MCF 10A (cell line): ENCODE data around the gene DLG2. TPM values are rescaled to one million over a fixed set of nuclear protein-coding genes. Genes with fewer than 3 reads are reported as not detected.

Experiments
- BruUV-seq: library from RNA; stranded (reverse); fragments of 400-500 nt; replicated peaks from 2 replicates; lab custom pipeline; 2021; lab: Mats Ljungman, UMichigan
- CTCF ChIA-PET: fragments of 300-600 bp; sonication (Branson Sonifier 250); formaldehyde crosslinking; extraction: SDS; loops from one replicate; lab custom pipeline; 2021; ENCODE audit warnings: antibody characterized with exemption, inconsistent platforms; lab: Yijun Ruan, JAX
- POLR2A ChIA-PET: fragments of 300-600, 350-650 bp; sonication (Branson Sonifier 250); formaldehyde crosslinking; extraction: SDS; loops from one replicate; lab custom pipeline; 2020; ENCODE audit warnings: antibody characterized with exemption, inconsistent platforms; lab: Yijun Ruan, JAX
- DNase-seq: peaks from one replicate; pipeline ENCODE4 v3.0.0-alpha.2; 2018; ENCODE audit not compliant: unreplicated experiment
- H3K27ac Mint-ChIP-seq: one replicate; pipeline ENCODE4 v1.8.0; 2022; ENCODE audit warnings: mild to moderate bottlenecking, low read depth, mixed read lengths; ENCODE audit not compliant: unreplicated experiment
- H3K27me3 Mint-ChIP-seq: one replicate; pipeline ENCODE4 v1.8.0; 2022; ENCODE audit warnings: mixed read lengths; ENCODE audit not compliant: insufficient read depth, unreplicated experiment
- H3K36me3 Mint-ChIP-seq: one replicate; pipeline ENCODE4 v1.8.0; 2022; ENCODE audit warnings: mild to moderate bottlenecking, moderate library complexity, mixed read lengths; ENCODE audit not compliant: insufficient read depth, unreplicated experiment
- H3K4me1 Mint-ChIP-seq: one replicate; pipeline ENCODE4 v1.8.0; 2022; ENCODE audit warnings: mixed read lengths; ENCODE audit not compliant: insufficient read depth, unreplicated experiment
- H3K4me3 Mint-ChIP-seq: one replicate; pipeline ENCODE4 v1.8.0; 2022; ENCODE audit warnings: mild to moderate bottlenecking, moderate library complexity, mixed read lengths; ENCODE audit not compliant: unreplicated experiment
- H3K9me3 Mint-ChIP-seq: one replicate; pipeline ENCODE4 v1.8.0; 2022; ENCODE audit warnings: mixed read lengths; ENCODE audit not compliant: unreplicated experiment
- CTCF ChIP-seq: fragments of 200-600 bp; IDR thresholded peaks from one replicate; pipeline ENCODE4 v1.8.0; 2022; ENCODE audit warnings: antibody characterized with exemption, mild to moderate bottlenecking; ENCODE audit not compliant: unreplicated experiment
- intact Hi-C: fragments of 100-400 bp; cut with micrococcal nuclease; formaldehyde crosslinking; loops from 2 replicates; pipeline ENCODE4 v1.14.1; 2022
- total RNA-seq: library from RNA; stranded (reverse); gene quantifications from 2 replicates; pipeline ENCODE4 v1.2.3, GENCODE V29; 2022

The DLG2 gene
- total RNA-seq, 1 experiment from 2014 or later = 0.26 TPM

- DNase-seq = no peak
- no peak overlapping the region for H3K4me3 Mint-ChIP-seq
- no peak overlapping the region for H3K27ac Mint-ChIP-seq
- CTCF ChIA-PET = interaction anchor here (2.6 kb wide), 1 partner anchor 382 kb away, joined by 9 read pairs; no protein-coding TSS in a partner anchor
- TF ChIP-seq CTCF = no peak
- POLR2A ChIA-PET = no interaction called here
- H3K4me1 Mint-ChIP-seq = no peaks in the 10 kb centered on the region
- H3K36me3 Mint-ChIP-seq = peaks cover 4% of the 10 kb centered on the region
- intact Hi-C loops = no loop called here
- no peaks in the 10 kb centered on the region for H3K9me3 Mint-ChIP-seq
- H3K27me3 Mint-ChIP-seq = peaks cover 71% of the 10 kb centered on the region
- no TSS peak for BruUV-seq
These were observed 1952.8 kb downstream of the DLG2 start for GRCh38 chr11:83674102-83674896.

GRCh38 chr11:83671289-83671688, 1955.9 kb downstream of the DLG2 start:
- DNase-seq = peak; percentile 6
- intact Hi-C loops = loop anchor here (1.0 to 2.0 kb wide), 3 partner anchors 150 to 378 kb away; no protein-coding TSS in a partner anchor
- no TSS peak for BruUV-seq
- Mint-ChIP-seq H3K9me3 (no peaks in the 10 kb centered on the region), H3K4me1 (no peaks in the 10 kb centered on the region), H3K27ac (no peak overlapping the region), H3K4me3 (no peak overlapping the region), H3K36me3 (peaks cover 4% of the 10 kb centered on the region), H3K27me3 (peaks cover 62% of the 10 kb centered on the region)
- no peak for TF ChIP-seq CTCF
- POLR2A ChIA-PET = interaction anchor here (0.6 to 0.7 kb wide), 2 partner anchors 22 to 198 kb away, joined by 3 read pairs; no protein-coding TSS in a partner anchor
- CTCF ChIA-PET = interaction anchor here (0.5 to 1.0 kb wide), 6 partner anchors 11 to 387 kb away, joined by 3 to 6 read pairs (median 3); no protein-coding TSS in a partner anchor

- intact Hi-C loops = no loop called here
- ChIA-PET POLR2A (no interaction called here), CTCF (no interaction called here)
- Mint-ChIP-seq H3K36me3 (no peaks in the 10 kb centered on the region), H3K4me1 (peaks cover 7% of the 10 kb centered on the region), H3K27ac (no peak overlapping the region), H3K27me3 (peaks cover 16% of the 10 kb centered on the region), H3K9me3 (no peaks in the 10 kb centered on the region), H3K4me3 (no peak overlapping the region)
- no peak for TF ChIP-seq CTCF
- no peak for DNase-seq
- BruUV-seq = no TSS peak
These were observed 1961.0 kb downstream of the DLG2 start for GRCh38 chr11:83666149-83666548.

GRCh38 chr11:83663988-83664387, 1963.2 kb downstream of the DLG2 start:
- intact Hi-C loops = no loop called here
- Mint-ChIP-seq H3K4me3 (no peak overlapping the region), H3K27ac (no peak overlapping the region), H3K36me3 (peaks cover 7% of the 10 kb centered on the region), H3K27me3 (peaks cover under 1% of the 10 kb centered on the region), H3K9me3 (no peaks in the 10 kb centered on the region), H3K4me1 (peaks cover 7% of the 10 kb centered on the region)
- no TSS peak for BruUV-seq
- TF ChIP-seq CTCF = no peak
- DNase-seq = no peak
- CTCF ChIA-PET = interaction anchor here (1.2 kb wide), 1 partner anchor 158 kb away, joined by 3 read pairs; no protein-coding TSS in a partner anchor
- POLR2A ChIA-PET = no interaction called here
